Skeletal muscle satellite cell (primary cell): ENCODE results near the gene IYD.

ENCODE experiments used
- H3K27me3 ChIP-seq: 2 replicates; pipeline ENCODE4 v1.7.0; 2013; ENCODE audit warnings: low read length; ENCODE audit not compliant: control insufficient read depth, insufficient read depth
- H3K36me3 ChIP-seq: 2 replicates; pipeline ENCODE4 v1.7.0; 2013; ENCODE audit warnings: mild to moderate bottlenecking, control low read depth, low read length; ENCODE audit not compliant: insufficient read depth
- H3K4me1 ChIP-seq: 2 replicates; pipeline ENCODE4 v1.7.0; 2013; ENCODE audit warnings: low read length; ENCODE audit not compliant: control insufficient read depth, insufficient read depth
- H3K4me2 ChIP-seq: 2 replicates; pipeline ENCODE4 v1.7.0; 2013; ENCODE audit warnings: mild to moderate bottlenecking, low read length
- H3K4me3 ChIP-seq: 2 replicates; pipeline ENCODE4 v1.7.0; 2013; ENCODE audit warnings: low read length
- H3K9ac ChIP-seq: 2 replicates; pipeline ENCODE4 v1.7.0; 2013; ENCODE audit warnings: mild to moderate bottlenecking, low read depth, low read length, moderate library complexity
- H3K9me3 ChIP-seq: replicated peaks from 2 replicates; pipeline ENCODE4 v1.7.0; 2013; ENCODE audit warnings: mild to moderate bottlenecking, control low read depth, low read length

The IYD gene

GRCh38 chr6:150333585-150333941 is 35.2 kb upstream of the IYD start:
- H3K4me1 ChIP-seq, result no peaks in the 10 kb centered on the region
- no peak overlapping the region for H3K9ac ChIP-seq
- peaks cover 9% of the 10 kb centered on the region for H3K27me3 ChIP-seq
- H3K36me3 ChIP-seq, result no peaks in the 10 kb centered on the region
- no peak overlapping the region for H3K4me3 ChIP-seq
- H3K9me3 ChIP-seq, result no peaks in the 10 kb centered on the region
- H3K4me2 ChIP-seq, result no peak overlapping the region

DNA sequence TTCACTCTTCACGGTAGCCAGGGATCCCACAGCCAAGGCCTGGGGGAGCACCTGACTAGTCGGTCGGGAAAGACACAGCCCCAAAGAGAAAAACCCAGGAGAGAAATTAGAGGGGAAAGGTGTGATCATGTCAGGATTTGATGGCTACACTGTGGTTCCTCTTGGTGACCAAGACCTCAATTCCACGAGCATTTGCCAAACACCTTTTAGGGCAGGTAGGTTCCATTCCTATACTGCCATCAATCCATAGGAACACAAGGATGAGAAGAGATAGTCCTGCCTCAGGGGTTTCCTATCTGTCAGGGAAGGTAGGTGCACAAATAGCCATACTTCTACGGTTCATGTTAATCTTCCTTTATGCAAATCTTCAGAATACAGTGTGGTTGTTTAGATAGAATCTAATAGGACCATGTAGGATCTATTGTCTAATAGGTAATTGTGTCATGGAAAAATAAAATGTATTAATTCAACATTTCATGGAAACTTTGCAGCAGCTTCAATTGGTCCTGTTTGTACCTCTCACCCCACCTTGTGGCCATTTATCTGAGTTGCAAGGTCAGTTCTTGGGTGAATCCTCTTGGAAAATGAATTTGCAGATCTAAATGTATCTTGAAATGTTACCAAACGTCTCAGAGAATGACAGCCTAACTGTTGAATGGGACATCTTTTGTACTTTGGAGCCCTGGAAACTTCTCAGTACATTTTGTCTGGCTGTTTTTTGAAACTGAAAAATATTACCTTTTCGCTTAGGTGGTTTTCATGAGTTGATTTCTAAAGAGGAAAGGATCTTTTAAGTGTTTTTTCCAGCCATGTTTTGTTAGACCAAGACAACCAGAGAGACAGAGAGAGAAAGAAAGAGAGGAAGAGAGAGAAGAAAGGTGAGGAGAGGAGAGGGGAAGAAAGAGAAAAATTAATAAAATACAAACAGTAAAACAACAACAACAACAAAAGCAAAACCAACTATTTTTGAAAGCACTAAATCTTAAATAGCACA is 33.7 kb upstream of the IYD start:
- Histone ChIP-seq H3K4me3 (no peak overlapping the region), H3K36me3 (no peaks in the 10 kb centered on the region), H3K4me2 (no peak overlapping the region), H3K9ac (no peak overlapping the region), H3K27me3 (peaks cover 5% of the 10 kb centered on the region), H3K4me1 (no peaks in the 10 kb centered on the region), H3K9me3 (no peaks in the 10 kb centered on the region)

- H3K4me2 ChIP-seq, result no peak overlapping the region
These were observed 32.5 kb upstream of the IYD start for GRCh38 chr6:150336299-150336698.

DNA sequence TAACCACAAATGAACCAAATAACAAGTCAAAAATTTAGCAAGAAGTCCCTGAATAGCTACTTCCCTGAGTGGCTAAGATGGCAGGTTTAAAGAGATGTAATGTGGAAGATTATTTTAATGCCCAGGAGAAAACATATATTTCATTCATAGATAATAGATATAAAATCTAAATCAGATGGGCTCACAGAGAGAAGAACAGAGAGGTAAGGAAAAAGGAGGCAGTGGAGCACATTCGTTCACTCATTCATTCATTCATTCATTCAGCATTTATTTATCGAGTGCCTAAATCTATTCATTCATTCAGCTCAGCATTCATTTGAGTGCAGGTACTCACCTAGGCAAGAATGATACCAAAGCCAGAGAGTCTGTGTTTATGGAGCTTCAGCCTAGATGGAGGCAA is 32.1 kb upstream of the IYD start:
- peaks cover 5% of the 10 kb centered on the region for H3K27me3 ChIP-seq
- no peaks in the 10 kb centered on the region for H3K36me3 ChIP-seq
- H3K9me3 ChIP-seq, result no peaks in the 10 kb centered on the region
- no peaks in the 10 kb centered on the region for H3K4me1 ChIP-seq
- no peak overlapping the region for H3K9ac ChIP-seq
- H3K4me3 ChIP-seq, result no peak overlapping the region
- no peak overlapping the region for H3K4me2 ChIP-seq

More at GRCh38 chr6:150336299-150336698, 32.5 kb upstream of the IYD start:
- H3K36me3 ChIP-seq, result no peaks in the 10 kb centered on the region
- H3K9ac ChIP-seq, result no peak overlapping the region
- H3K4me1 ChIP-seq, result no peaks in the 10 kb centered on the region
- H3K27me3 ChIP-seq, result peaks cover 5% of the 10 kb centered on the region
- H3K4me3 ChIP-seq, result no peak overlapping the region
- no peaks in the 10 kb centered on the region for H3K9me3 ChIP-seq

DNA sequence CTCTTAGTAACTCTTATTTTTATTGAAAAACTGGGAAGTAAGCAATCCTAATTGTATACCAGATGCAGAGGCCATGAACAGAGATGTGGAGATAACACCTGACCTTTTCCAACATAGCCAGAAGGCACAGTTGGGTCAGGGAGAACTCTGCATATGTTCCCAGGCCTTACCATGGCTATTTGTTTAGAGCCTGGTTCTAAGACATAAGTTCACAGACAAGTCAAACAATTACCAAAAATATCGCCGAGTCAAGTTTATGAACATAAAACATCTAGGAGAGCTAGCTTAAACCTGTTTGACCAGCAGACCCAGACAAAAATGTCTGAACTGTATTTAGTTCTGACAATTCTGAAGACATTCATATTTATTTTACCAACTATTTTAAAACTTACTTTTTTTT is 26.7 kb upstream of the IYD start:
- Histone ChIP-seq H3K36me3 (no peaks in the 10 kb centered on the region), H3K4me1 (peaks cover 3% of the 10 kb centered on the region), H3K9ac (no peak overlapping the region), H3K9me3 (no peaks in the 10 kb centered on the region), H3K4me3 (no peak overlapping the region), H3K27me3 (peaks cover 10% of the 10 kb centered on the region), H3K4me2 (no peak overlapping the region)

DNA sequence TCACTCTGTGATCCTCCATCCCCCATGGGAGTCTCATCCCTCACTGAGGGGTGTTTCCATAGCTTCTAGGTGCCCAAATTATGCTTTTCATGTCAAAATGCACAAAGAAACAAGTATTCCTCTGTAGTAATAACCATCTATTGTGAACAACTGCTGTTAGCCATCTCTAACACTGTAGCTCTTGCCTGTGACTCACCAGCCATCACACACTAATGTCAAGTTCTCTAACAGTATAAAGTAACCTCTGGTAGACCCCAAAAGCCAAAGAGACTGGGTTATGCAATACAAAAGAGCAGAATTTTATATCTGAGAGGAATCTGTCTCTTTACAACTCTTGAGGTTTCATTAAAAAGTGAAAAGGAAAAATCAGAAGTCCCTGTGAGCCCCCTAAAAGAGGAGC is 25.4 kb upstream of the IYD start:
- H3K4me3 ChIP-seq, result no peak overlapping the region
- H3K27me3 ChIP-seq, result peaks cover 8% of the 10 kb centered on the region
- no peak overlapping the region for H3K9ac ChIP-seq
- peaks cover 3% of the 10 kb centered on the region for H3K4me1 ChIP-seq
- H3K9me3 ChIP-seq, result no peaks in the 10 kb centered on the region
- no peak overlapping the region for H3K4me2 ChIP-seq
- H3K36me3 ChIP-seq, result no peaks in the 10 kb centered on the region

- Histone ChIP-seq H3K4me2 (no peak overlapping the region), H3K27me3 (peaks cover 8% of the 10 kb centered on the region), H3K36me3 (no peaks in the 10 kb centered on the region), H3K9ac (no peak overlapping the region), H3K9me3 (no peaks in the 10 kb centered on the region), H3K4me1 (peaks cover 3% of the 10 kb centered on the region), H3K4me3 (no peak overlapping the region)
These were observed 23.0 kb upstream of the IYD start for GRCh38 chr6:150345781-150346180.

DNA sequence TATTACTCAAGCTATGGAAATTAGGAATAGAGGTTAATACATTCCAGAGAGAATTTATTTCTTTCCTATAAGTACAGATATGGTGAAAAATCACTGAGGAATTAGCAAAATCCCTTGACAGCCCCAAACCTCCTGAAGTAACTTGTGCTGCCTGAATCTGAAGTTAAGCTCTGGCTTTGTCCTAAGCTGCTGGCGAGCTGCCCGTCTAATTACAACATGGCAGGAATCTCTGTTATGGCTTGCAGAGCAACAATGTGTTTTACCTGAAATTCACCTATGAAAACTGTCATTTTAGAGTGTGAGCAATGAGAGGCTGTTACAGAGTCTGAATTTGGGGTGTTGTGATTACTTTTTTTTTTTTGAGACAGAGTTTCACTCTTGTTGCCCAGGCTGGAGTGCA is 22.5 kb upstream of the IYD start:
- Histone ChIP-seq H3K4me2 (no peak overlapping the region), H3K9ac (no peak overlapping the region), H3K4me1 (peaks cover 3% of the 10 kb centered on the region), H3K36me3 (no peaks in the 10 kb centered on the region), H3K27me3 (peaks cover 8% of the 10 kb centered on the region), H3K9me3 (no peaks in the 10 kb centered on the region), H3K4me3 (no peak overlapping the region)

DNA sequence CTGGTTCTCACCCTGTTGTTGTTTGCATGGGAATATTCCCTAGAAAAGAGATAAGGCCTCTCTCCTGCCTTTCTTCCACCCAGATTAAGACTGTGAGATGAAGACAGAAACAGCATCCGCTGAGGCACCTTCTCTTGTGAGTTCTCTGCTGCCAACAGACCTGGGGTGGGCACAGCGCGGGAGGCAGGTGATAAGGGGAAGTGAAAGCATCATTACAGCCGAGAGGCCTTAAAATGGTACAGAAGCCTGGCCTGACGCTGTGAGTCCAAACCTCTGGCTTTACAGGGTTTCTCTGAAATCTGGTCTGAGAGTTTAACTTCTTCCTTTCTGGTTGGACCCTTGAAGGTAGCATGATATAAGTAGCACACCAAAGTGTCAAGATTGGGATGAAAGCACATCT is 21.0 kb upstream of the IYD start:
- H3K27me3 ChIP-seq, result peaks cover 5% of the 10 kb centered on the region
- no peak overlapping the region for H3K4me3 ChIP-seq
- H3K9me3 ChIP-seq, result no peaks in the 10 kb centered on the region
- no peaks in the 10 kb centered on the region for H3K36me3 ChIP-seq
- no peak overlapping the region for H3K9ac ChIP-seq
- peaks cover 14% of the 10 kb centered on the region for H3K4me1 ChIP-seq
- H3K4me2 ChIP-seq, result no peak overlapping the region

- Histone ChIP-seq H3K9me3 (no peaks in the 10 kb centered on the region), H3K4me3 (no peak overlapping the region), H3K4me1 (peaks cover 17% of the 10 kb centered on the region), H3K36me3 (no peaks in the 10 kb centered on the region), H3K27me3 (no peaks in the 10 kb centered on the region), H3K9ac (no peak overlapping the region), H3K4me2 (no peak overlapping the region)
These were observed 19.3 kb upstream of the IYD start for GRCh38 chr6:150349546-150349945.

GRCh38 chr6:150352321-150353296 is 16.2 kb upstream of the IYD start:
- peaks cover 27% of the 10 kb centered on the region for H3K4me1 ChIP-seq

More at GRCh38 chr6:150352321-150353296, 16.2 kb upstream of the IYD start:
- peak overlapping the region; percentile 19 for H3K4me2 ChIP-seq
- no peak overlapping the region for H3K4me3 ChIP-seq
- H3K9ac ChIP-seq, result no peak overlapping the region
- peaks cover 1% of the 10 kb centered on the region for H3K27me3 ChIP-seq
- no peaks in the 10 kb centered on the region for H3K9me3 ChIP-seq
- no peaks in the 10 kb centered on the region for H3K36me3 ChIP-seq
